NCI-H774 (cell line): ENCODE data around the gene NR2C2AP.

Experiments used
- DNase-seq: peaks from one replicate; lab custom pipeline; 2025; lab: John Stamatoyannopoulos, UW

NR2C2AP gene

DNA sequence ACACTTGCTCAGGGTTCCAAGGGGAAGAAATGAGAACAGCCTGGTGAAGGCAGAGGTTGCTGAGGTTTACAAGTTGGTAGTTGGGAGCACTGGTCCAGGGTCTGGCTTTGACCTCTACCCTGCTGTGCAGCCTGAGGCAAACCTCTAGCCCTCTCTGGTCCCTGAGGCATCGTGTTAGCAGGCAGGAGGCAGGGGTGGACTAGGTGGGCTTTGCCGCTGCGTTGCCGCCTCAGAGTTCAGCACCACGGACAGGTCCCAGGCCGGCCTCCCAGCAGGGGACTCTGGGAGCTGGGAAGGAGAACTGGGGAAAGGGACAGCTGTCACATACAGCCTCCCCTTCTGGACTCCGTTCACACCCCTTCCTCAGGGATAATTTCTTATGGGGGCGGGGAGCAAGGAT, 11.7 kb upstream of the NR2C2AP start:
- DNase-seq, result no peak

GRCh38 chr19:19214159-19214490, 10.9 kb upstream of the NR2C2AP start:
- DNase-seq, result no peak

DNA sequence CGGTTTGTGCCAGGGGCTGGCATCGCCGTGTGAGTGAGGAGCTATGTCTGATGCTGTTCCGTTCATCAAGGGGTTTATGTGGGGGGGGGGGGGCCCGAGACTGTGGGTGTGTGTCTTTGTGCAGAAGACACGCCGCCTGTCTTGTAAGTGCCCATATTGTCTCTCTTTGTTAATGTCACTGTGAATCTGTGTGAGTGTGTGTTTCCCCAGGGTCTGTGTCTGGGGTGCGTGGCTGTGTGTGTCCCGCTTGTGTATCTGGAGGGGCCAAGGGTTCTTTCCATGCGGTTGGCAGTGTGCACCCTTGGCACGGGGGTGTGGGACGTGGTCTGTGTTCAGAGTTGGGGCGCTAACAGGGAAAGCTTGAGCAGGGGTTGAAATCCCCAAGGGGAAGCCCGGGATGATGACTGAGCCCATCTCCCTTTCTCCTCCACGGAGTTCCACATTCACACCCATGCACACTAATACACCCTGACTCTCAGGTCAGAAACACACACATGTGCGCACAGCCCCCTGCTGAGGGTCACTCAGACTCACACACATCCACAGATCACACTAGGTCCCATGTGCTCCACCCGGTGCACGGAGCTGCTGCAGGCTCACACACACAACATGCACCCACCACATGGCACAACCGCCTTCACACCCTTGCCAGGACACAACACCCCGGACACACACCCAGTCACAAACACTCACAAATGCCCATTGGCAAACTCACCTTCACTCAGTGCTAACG, 10.4 kb upstream of the NR2C2AP start:
- DNase-seq, result no peak

DNA sequence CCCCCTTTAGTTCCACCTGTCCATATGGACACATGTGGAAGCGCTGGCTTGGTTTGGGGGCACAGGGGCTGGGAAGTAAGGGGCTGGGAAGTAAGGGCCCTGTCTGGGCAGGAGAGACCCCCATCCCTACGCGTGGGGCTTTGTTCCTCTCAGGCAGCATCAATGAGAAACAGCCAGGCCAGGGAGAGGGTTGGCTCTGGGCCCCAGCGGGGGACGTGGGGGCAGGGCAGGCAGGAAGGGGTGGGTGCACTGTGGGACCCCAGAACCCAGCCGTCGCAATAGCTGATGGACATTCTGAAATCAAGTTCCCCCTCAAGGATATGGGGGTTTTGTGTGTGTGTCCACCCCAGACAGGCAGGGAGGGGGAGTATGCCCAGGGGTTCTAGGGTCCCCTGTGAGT, 9.7 kb upstream of the NR2C2AP start:
- no peak for DNase-seq

DNA sequence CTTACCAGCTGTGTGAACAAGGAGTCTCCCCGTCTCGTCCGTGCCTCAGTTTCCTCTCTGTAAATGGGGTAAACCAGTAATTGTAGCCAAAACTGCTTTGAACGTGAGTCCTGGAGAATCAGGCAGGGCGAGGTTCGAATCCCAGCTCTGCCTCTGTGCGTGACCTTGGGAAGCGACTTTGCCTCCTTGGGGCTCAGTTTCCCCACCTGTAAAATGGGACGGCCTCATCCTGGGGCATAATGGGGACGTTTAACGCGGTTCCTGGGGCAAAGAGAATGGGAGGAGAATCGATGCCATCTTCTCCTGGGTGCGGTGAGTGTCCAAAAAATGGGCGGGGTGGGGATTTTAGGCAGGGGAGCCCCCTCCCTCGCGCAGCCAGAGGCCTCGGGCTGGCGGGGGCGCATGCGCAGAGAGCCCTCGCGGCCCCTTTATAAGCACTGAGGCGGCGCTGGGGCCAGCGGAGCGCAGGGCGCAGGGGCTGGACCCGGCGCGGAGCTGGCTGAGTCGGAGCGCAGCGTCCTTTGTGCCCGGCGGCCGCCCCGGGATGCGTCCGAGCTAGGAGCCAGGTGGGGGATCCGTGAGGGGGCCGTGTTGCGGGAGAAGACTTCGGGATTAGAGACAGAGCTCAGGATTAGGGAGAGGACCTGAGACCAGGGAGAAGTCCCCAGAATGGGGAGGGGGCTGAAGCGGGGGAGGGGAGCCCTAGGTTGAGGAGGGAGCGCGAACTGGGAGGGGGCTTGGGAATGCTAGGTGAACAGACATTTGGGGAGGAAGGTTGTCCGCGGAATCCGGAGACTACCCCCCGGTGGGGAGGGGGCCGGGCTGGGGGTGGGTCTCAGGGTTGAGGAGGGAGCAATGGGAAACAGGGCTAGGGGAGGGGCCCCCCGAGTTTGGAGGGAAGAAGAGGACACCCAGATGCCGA, 8.5 kb upstream of the NR2C2AP start, which contains the start of gene NCAN:
Gene NCAN, plus strand, starts transcription at position 460 of the 922 bp plus-strand sequence. CDS start 4,996 bp downstream, outside the sequence.
- DNase-seq, result no peak

- no peak for DNase-seq
These were observed 6.2 kb upstream of the NR2C2AP start for GRCh38 chr19:19209372-19209771.

- DNase-seq, result no peak
These were observed 4.7 kb upstream of the NR2C2AP start for GRCh38 chr19:19207637-19208572.

GRCh38 chr19:19206938-19207337, 3.7 kb upstream of the NR2C2AP start:
- no peak for DNase-seq

GRCh38 chr19:19205416-19206410, 2.5 kb upstream of the NR2C2AP start:
- DNase-seq, result no peak

- no peak for DNase-seq
These were observed 967 bp upstream of the NR2C2AP start for GRCh38 chr19:19204181-19204580.

DNA sequence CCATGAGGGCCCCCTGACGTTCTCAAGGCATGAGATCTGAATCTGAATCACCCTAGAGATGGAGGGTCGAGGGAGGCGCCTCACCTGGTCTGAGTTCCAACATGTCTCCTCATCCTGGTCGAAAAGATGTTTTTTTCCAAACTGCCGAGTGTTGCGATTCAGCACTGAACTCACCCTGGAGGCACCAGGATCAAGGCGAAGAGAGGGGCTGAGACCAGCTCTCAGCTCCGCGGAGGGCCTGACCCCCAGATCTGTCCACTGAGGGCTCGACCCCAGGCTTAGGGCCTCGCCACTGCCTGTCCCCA, 555 bp downstream of the NR2C2AP start:
- DNase-seq, result no peak

DNA sequence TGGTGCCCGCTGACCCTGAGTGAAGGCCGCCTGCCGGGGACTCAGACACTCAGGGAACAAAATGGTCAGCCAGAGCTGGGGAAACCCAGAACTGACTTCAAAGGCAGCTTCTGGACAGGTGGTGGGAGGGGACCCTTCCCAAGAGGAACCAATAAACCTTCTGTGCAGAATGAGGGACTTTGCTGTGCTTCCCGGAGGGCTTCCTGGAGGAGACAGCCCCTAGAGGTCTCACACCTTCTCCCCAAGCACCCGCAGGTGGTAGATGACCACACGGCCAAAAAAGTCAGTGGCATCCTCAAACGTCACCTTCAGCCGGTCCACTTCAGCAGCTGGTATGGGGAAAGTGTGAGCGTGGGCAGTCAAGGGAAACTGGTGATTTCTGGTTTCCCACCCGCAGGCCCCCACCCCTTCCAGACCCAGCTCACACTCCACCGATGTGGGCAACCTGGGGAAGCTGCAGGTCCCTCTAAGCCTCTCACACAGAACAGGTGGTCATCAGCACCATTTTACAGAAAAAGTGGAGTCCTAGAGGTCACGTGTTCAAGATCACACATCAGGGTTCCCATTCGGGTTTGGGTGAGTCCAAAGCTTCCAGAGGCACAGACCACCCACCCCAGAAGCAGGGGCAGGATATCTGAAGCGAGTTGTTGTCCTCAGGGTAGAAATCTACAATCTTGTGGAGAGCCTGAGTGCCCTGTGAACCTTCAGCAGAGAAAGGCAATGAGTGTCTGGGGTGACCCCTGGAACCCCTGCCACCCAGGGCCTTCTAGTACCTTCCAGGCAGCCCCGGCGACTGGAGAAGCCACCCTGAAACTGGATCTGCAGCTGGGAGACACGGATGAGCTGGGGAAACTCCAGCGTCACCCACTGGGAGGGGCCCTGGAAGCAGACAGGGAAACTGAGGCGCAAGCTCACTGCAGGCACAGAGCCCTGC, 1.2 kb downstream of the NR2C2AP start:
- no peak for DNase-seq

- no peak for DNase-seq
These were observed 9.3 kb downstream of the NR2C2AP start for GRCh38 chr19:19193926-19194325.

DNA sequence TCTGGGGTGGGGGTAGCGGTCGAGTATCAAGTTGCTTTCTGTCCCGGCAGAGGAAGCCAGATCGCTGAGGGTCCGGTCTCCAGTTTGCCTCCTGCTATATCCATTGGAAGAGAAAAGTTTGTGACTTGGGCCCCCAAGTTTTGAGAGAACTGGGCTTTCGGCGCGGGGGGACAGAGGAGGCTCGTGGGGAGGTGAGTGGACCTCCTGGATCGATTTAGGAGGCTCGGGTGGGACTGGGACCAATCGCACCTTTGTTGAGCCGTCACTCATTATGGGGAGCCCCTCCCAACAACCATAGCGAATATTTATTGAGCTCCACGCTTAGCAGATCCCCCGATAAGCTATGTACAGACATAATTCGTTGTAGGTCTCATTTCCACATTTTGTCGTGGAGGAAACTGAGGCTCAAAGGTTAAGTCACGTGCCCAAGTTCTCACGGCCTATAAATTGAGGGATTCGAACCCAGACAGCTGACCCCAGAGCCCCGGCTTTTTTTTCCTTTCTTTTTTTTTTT, 10.2 kb downstream of the NR2C2AP start:
- DNase-seq, result no peak

- peak; percentile 98 for DNase-seq
These were observed 10.9 kb downstream of the NR2C2AP start, which contains the start of the genes BORCS8 and RFXANK for GRCh38 chr19:19192078-19192882. BORCS8 (minus strand) TSS chr19:19192152; CDS start chr19:19192117, 35 bp downstream. RFXANK (plus strand) TSS chr19:19192258; CDS start chr19:19193947, 1,689 bp downstream.

- no peak for DNase-seq
These were observed 11.5 kb downstream of the NR2C2AP start for GRCh38 chr19:19191768-19192077.

- DNase-seq, result no peak
These were observed 16.5 kb downstream of the NR2C2AP start for GRCh38 chr19:19186742-19187141.

DNA sequence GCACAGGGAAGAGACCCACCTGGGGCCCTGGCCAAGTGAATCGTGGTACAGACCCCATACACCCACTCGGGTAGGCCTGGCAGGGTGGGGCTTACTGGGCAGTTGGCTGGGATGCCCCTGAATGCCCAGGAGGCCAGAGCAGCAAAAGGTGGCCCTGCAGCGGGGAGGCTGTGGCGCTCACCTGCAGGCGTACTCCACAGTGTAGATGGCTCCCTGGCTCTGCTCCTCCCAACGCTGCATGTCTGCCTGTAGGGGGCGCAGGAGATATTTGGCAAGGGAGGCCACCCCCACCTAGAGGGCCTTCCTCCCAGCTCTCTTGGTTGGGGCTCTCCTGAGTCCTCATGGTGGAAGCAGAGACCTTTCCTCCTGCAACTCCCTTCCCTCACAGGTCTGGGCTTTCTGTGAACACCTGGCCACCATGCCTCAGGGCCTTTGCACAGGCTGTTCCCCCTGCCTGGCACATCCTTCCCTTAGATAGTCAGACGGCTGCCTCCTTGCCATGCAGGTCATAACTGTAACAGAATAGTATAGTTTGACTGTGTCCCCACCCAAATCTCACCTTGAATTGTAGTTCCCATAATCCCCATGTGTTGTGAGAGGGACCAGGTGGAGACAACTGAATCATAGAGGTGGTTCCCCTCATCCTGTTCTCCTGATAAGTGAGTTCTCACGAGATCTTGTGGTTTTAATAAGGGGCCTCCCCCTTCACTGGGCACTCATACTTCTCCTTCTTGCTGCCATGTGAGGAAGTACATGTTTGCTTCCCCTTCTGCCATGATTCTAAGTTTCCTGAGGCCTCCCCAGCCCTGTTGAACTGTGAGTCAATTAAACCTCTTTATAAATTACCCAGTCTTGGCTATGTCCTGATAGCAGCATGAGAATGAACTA, 17.1 kb downstream of the NR2C2AP start:
- peak; percentile 19 for DNase-seq
